ENCODE results near the gene TRIM51. TPM values are rescaled to one million over a fixed set of nuclear protein-coding genes. Genes with fewer than 3 reads are reported as not detected.

TRIM51 gene
- total RNA-seq, 2 experiments from 2014 or later, result not detected

DNA sequence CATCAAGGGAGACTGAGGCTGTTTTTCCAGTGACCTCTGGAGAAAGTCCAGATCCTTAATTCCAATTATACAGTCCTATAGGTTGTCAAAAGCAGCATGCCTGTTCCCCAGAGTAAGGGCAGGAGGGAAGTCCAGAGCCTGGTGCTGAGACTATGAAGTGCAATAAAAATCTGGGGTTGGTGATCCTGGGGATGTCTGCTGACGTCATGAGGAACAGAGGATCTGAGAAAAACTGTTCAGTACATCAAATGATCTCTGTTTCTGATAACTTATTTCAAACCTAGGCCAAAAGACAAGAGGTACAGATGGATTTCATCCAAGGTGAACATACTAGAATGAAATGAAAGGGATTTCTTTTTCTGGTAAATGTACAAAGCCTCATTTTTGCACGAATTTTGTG lies 19.2 kb downstream of the TRIM51 start:
- CTCF ChIA-PET (ENCODE audit: unreplicated experiment), result no interaction called here
- Histone ChIP-seq H4K20me1 (ENCODE audit: insufficient read depth, low read length) (no peaks in the 10 kb centered on the region), H3K27ac (ENCODE audit: low read depth, low read length, poor library complexity, severe bottlenecking) (no peak overlapping the region), H3K4me2 (ENCODE audit: low read length) (no peak overlapping the region), H3K4me3 (ENCODE audit: low read depth, low read length, poor library complexity, severe bottlenecking) (no peak overlapping the region), H3K36me3 (ENCODE audit: insufficient read depth, low read length) (no peaks in the 10 kb centered on the region), H3K4me1 (ENCODE audit: insufficient read depth, low read length, poor library complexity, severe bottlenecking) (no peaks in the 10 kb centered on the region), H3K9me2 (ENCODE audit: insufficient read depth, low read length) (no peaks in the 10 kb centered on the region), H3K79me2 (ENCODE audit: insufficient read depth, low read depth, low read length) (no peaks in the 10 kb centered on the region), H3K9me3 (ENCODE audit: low read length) (no peaks in the 10 kb centered on the region), H2AFZ (ENCODE audit: low read length) (no peak overlapping the region)
- intact Hi-C loops (cut with micrococcal nuclease; ENCODE audit: unreplicated experiment), result no loop called here
- no TSS peak for BruUV-seq (replicated peaks)
- no peak for DNase-seq (ENCODE audit: low spot score)
- no peak for TF ChIP-seq EZH2phosphoT487 (IDR thresholded peaks at IDR 0.05; ENCODE audit: borderline replicate concordance, low read depth, low read length)
- TF ChIP-seq, protein P1, sequence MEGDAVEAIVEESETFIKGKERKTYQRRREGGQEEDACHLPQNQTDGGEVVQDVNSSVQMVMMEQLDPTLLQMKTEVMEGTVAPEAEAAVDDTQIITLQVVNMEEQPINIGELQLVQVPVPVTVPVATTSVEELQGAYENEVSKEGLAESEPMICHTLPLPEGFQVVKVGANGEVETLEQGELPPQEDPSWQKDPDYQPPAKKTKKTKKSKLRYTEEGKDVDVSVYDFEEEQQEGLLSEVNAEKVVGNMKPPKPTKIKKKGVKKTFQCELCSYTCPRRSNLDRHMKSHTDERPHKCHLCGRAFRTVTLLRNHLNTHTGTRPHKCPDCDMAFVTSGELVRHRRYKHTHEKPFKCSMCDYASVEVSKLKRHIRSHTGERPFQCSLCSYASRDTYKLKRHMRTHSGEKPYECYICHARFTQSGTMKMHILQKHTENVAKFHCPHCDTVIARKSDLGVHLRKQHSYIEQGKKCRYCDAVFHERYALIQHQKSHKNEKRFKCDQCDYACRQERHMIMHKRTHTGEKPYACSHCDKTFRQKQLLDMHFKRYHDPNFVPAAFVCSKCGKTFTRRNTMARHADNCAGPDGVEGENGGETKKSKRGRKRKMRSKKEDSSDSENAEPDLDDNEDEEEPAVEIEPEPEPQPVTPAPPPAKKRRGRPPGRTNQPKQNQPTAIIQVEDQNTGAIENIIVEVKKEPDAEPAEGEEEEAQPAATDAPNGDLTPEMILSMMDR (conservative IDR thresholded peaks at IDR 0.05; ENCODE audit: low read length), result no peak
- POLR2A ChIA-PET, result no interaction called here

DNA sequence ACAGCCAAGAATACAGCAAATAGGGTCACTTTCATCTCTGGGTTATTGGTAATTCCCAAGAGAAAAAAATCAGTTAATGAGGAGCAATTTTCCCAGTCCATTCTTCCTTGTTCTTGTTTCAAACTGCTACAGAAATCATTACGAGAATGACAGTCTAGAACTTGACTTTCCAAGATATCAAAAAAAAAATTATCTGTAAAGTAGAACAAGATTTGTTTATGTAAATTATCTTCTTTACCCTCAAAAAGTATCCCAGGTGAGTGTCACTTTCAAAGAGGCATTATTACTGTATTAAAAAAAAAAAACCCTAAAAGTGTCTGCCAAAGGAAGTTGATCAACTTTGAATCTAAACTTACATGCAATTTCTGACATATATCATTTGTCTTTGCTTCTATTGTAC lies 31.4 kb downstream of the TRIM51 start, which contains the start of gene OR5W2:
Gene OR5W2, minus strand, starts transcription at position 101 of the 400 bp plus-strand sequence. Its CDS starts 0 bp downstream, at position 101.
- H3K79me2 ChIP-seq (ENCODE audit: insufficient read depth, low read depth, low read length), result no peaks in the 10 kb centered on the region
- H3K36me3 ChIP-seq (ENCODE audit: insufficient read depth, low read length), result no peaks in the 10 kb centered on the region
- H3K4me1 ChIP-seq (ENCODE audit: insufficient read depth, low read length, poor library complexity, severe bottlenecking), result no peaks in the 10 kb centered on the region
- no peak within 1 kb of the TSS for H3K27ac ChIP-seq (ENCODE audit: low read depth, low read length, poor library complexity, severe bottlenecking)
- POLR2A ChIA-PET, result no interaction called here
- no peak for DNase-seq (ENCODE audit: low spot score)
- no peak within 1 kb of the TSS for H2AFZ ChIP-seq (ENCODE audit: low read length)
- CTCF ChIA-PET (ENCODE audit: unreplicated experiment), result no interaction called here
- no peak within 1 kb of the TSS for H3K4me2 ChIP-seq (ENCODE audit: low read length)
- TF ChIP-seq, protein P1 (conservative IDR thresholded peaks at IDR 0.05; ENCODE audit: low read length), result no peak
- TF ChIP-seq EZH2phosphoT487 (IDR thresholded peaks at IDR 0.05; ENCODE audit: borderline replicate concordance, low read depth, low read length), result no peak
- BruUV-seq (replicated peaks), result no TSS peak
- H4K20me1 ChIP-seq (ENCODE audit: insufficient read depth, low read length), result no peaks in the 10 kb centered on the region
- no peak within 1 kb of the TSS for H3K4me3 ChIP-seq (ENCODE audit: low read depth, low read length, poor library complexity, severe bottlenecking)
- H3K9me2 ChIP-seq (ENCODE audit: insufficient read depth, low read length), result no peaks in the 10 kb centered on the region
- intact Hi-C loops (cut with micrococcal nuclease; ENCODE audit: unreplicated experiment), result no loop called here
- no peaks in the 10 kb centered on the region for H3K9me3 ChIP-seq (ENCODE audit: low read length)

DNA sequence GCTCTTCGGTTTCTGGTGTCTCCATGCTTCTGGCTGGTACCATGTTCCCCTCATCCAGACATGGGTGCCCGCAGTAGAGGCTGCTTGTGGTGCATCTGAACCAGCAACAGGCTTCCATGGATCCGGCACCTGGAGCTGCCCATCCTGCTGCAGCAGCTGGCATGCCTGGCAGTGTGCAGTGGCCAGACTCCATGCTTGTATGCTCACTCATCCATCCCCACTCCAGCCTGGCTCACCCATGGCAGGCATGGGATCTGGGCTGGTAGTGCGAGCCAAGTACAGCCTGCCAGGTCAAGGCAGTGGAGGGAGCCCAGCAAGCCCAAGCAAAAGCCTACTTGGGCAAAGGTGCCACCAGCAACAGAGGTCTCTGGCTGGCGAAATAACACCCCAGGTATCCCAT lies 37.4 kb downstream of the TRIM51 start:
- no peak overlapping the region for H2AFZ ChIP-seq (ENCODE audit: low read length)
- H3K4me2 ChIP-seq (ENCODE audit: low read length), result no peak overlapping the region
- H3K27ac ChIP-seq (ENCODE audit: low read depth, low read length, poor library complexity, severe bottlenecking), result no peak overlapping the region
- no peaks in the 10 kb centered on the region for H3K9me3 ChIP-seq (ENCODE audit: low read length)
- no peaks in the 10 kb centered on the region for H3K79me2 ChIP-seq (ENCODE audit: insufficient read depth, low read depth, low read length)
- no peaks in the 10 kb centered on the region for H4K20me1 ChIP-seq (ENCODE audit: insufficient read depth, low read length)
- H3K9me2 ChIP-seq (ENCODE audit: insufficient read depth, low read length), result no peaks in the 10 kb centered on the region
- ChIA-PET POLR2A (no interaction called here), CTCF (ENCODE audit: unreplicated experiment) (no interaction called here)
- BruUV-seq (replicated peaks), result no TSS peak
- no peaks in the 10 kb centered on the region for H3K36me3 ChIP-seq (ENCODE audit: insufficient read depth, low read length)
- H3K4me1 ChIP-seq (ENCODE audit: insufficient read depth, low read length, poor library complexity, severe bottlenecking), result no peaks in the 10 kb centered on the region
- TF ChIP-seq, protein P1 (conservative IDR thresholded peaks at IDR 0.05; ENCODE audit: low read length), result no peak
- no peak for TF ChIP-seq EZH2phosphoT487 (IDR thresholded peaks at IDR 0.05; ENCODE audit: borderline replicate concordance, low read depth, low read length)
- H3K4me3 ChIP-seq (ENCODE audit: low read depth, low read length, poor library complexity, severe bottlenecking), result no peak overlapping the region
- no peak for DNase-seq (ENCODE audit: low spot score)
- intact Hi-C loops (cut with micrococcal nuclease; ENCODE audit: unreplicated experiment), result no loop called here
